Measurements from ENCODE around the gene ABLIM2. TPM values are rescaled to one million over a fixed set of nuclear protein-coding genes. Genes with fewer than 3 reads are reported as not detected.

ABLIM2 gene
- total RNA-seq, 4 donors from 2014 or later, result 9.2 to 24.0 (median 12.3) TPM

DNA sequence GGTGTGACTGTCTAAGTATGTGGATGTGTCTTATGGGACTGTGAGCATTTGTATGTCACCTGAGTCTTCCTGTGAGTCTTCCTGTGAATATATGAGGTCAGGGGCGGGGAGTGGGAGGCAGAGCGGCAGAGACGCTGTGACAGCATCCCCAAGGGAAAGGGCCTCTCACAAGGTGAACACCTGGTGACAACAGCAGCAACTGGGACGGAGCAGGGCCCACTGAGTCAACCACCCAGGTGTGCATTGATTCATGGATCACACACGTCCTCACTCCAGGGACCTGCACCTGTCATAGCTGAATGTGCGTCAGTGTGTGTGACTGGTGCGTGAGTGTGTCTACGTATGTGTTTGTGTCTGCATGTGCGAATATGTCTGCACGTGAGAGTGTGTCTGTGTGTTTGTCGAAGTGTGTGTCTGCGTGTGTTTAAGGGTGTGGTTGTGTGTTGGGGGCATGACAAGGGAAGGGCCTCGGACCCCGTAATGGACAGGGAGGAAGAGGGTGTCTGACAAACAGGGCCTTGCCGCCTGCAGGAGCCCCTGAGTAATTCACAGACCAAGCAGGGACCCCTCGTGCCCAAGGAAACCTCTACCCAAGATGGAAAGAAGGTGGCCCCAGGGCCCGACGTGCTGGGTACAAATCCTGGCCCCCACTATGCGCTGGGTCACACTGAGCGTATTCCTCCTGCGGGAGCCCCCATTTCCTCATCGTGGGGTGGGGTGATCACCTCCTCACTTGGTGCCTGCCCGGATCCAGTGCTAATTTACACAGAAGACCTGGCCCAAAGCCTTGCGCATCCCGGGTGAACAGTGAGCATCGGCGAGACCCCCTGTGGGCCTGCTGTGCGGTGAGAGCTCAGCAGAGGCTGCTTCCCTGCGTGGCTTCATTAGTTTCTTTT, 76.7 kb downstream of the ABLIM2 start:
- Histone ChIP-seq H3K4me3 (replicated peaks in 1 of 3) (no peak overlapping the region), H3K4me1 (peaks cover 0 to 12% of the 10 kb centered on the region in 2 donors), H3K36me3 (no peaks in the 10 kb centered on the region), H3K9me3 (no peaks in the 10 kb centered on the region), H3K27ac (no peak overlapping the region), H3K27me3 (no peaks in the 10 kb centered on the region)
- TF ChIP-seq, protein P1, sequence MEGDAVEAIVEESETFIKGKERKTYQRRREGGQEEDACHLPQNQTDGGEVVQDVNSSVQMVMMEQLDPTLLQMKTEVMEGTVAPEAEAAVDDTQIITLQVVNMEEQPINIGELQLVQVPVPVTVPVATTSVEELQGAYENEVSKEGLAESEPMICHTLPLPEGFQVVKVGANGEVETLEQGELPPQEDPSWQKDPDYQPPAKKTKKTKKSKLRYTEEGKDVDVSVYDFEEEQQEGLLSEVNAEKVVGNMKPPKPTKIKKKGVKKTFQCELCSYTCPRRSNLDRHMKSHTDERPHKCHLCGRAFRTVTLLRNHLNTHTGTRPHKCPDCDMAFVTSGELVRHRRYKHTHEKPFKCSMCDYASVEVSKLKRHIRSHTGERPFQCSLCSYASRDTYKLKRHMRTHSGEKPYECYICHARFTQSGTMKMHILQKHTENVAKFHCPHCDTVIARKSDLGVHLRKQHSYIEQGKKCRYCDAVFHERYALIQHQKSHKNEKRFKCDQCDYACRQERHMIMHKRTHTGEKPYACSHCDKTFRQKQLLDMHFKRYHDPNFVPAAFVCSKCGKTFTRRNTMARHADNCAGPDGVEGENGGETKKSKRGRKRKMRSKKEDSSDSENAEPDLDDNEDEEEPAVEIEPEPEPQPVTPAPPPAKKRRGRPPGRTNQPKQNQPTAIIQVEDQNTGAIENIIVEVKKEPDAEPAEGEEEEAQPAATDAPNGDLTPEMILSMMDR (IDR thresholded peaks at IDR 0.05), result no peak
- TF ChIP-seq POLR2A (IDR thresholded peaks at IDR 0.05), result no peak
- DNase-seq, result no peak
- 76 to 78% methylated on average over 24 to 28 of the region's 29 CpGs for WGBS, 2 donors
- intact Hi-C loops (cut with DNase I), result no loop called here

GRCh38 chr4:8081171-8081570, 77.4 kb downstream of the ABLIM2 start:
- WGBS, 2 donors, result 93 to 96% methylated on average over 10 to 11 of the region's 11 CpGs
- H3K27ac ChIP-seq, result no peak overlapping the region
- TF ChIP-seq POLR2A (IDR thresholded peaks at IDR 0.05), result no peak
- TF ChIP-seq, protein P1 (IDR thresholded peaks at IDR 0.05), result no peak
- H3K36me3 ChIP-seq, result no peaks in the 10 kb centered on the region
- no peaks in the 10 kb centered on the region for H3K27me3 ChIP-seq
- intact Hi-C loops (cut with DNase I), result no loop called here
- H3K9me3 ChIP-seq, result no peaks in the 10 kb centered on the region
- DNase-seq, result no peak
- peaks cover 0 to 14% of the 10 kb centered on the region in 2 donors for H3K4me1 ChIP-seq
- H3K4me3 ChIP-seq (replicated peaks in 1 of 3), result no peak overlapping the region

GRCh38 chr4:8080754-8081065, 77.9 kb downstream of the ABLIM2 start:
- DNase-seq, result no peak
- no peaks in the 10 kb centered on the region for H3K36me3 ChIP-seq
- TF ChIP-seq, protein P1 (IDR thresholded peaks at IDR 0.05), result no peak
- H3K9me3 ChIP-seq, result no peaks in the 10 kb centered on the region
- intact Hi-C loops (cut with DNase I), result no loop called here
- H3K4me3 ChIP-seq (replicated peaks in 1 of 3), result no peak overlapping the region
- WGBS, 2 donors, result 95% methylated on average over 5 of the region's 5 CpGs; no CpG with 5 or more reads in 1 of the 2 donors
- no peak overlapping the region for H3K27ac ChIP-seq
- peaks cover 0 to 17% of the 10 kb centered on the region in 2 donors for H3K4me1 ChIP-seq
- no peaks in the 10 kb centered on the region for H3K27me3 ChIP-seq

- WGBS, 2 donors, result 73 to 74% methylated on average over 15 to 19 of the region's 21 CpGs
- intact Hi-C loops (cut with DNase I), result no loop called here
- Histone ChIP-seq H3K4me1 (peaks cover 0 to 17% of the 10 kb centered on the region in 2 donors), H3K27ac (no peak overlapping the region), H3K9me3 (no peaks in the 10 kb centered on the region), H3K36me3 (no peaks in the 10 kb centered on the region), H3K4me3 (replicated peaks in 1 of 3) (no peak overlapping the region), H3K27me3 (no peaks in the 10 kb centered on the region)
- no peak for DNase-seq
- no peak for TF ChIP-seq POLR2A (IDR thresholded peaks at IDR 0.05)
- TF ChIP-seq, protein P1 (IDR thresholded peaks at IDR 0.05), result no peak
These were observed 78.5 kb downstream of the ABLIM2 start for GRCh38 chr4:8079916-8080753.
